ENCODE results near the gene SOWAHB.

SOWAHB gene

DNA sequence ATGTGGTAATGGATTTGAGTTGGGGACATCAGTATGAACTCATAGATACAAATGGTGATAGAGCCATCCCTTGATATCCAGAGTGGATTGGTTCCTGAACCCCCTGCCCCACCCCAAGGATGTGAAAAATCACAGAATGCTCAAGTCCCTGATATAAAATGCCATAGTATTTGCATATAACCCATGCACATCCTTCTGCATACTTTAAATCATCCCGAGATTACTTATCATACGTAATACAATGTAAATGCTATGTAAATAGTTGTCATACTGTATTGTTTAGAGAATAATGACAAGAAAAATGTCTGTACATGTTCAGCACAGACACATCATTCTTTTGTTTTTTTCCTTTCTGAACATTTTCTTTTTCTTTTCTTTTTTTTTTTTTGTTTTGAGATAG, 32.7 kb upstream of the SOWAHB start:
- TF ChIP-seq, protein P1, sequence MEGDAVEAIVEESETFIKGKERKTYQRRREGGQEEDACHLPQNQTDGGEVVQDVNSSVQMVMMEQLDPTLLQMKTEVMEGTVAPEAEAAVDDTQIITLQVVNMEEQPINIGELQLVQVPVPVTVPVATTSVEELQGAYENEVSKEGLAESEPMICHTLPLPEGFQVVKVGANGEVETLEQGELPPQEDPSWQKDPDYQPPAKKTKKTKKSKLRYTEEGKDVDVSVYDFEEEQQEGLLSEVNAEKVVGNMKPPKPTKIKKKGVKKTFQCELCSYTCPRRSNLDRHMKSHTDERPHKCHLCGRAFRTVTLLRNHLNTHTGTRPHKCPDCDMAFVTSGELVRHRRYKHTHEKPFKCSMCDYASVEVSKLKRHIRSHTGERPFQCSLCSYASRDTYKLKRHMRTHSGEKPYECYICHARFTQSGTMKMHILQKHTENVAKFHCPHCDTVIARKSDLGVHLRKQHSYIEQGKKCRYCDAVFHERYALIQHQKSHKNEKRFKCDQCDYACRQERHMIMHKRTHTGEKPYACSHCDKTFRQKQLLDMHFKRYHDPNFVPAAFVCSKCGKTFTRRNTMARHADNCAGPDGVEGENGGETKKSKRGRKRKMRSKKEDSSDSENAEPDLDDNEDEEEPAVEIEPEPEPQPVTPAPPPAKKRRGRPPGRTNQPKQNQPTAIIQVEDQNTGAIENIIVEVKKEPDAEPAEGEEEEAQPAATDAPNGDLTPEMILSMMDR (IDR thresholded peaks at IDR 0.05), result no peak

DNA sequence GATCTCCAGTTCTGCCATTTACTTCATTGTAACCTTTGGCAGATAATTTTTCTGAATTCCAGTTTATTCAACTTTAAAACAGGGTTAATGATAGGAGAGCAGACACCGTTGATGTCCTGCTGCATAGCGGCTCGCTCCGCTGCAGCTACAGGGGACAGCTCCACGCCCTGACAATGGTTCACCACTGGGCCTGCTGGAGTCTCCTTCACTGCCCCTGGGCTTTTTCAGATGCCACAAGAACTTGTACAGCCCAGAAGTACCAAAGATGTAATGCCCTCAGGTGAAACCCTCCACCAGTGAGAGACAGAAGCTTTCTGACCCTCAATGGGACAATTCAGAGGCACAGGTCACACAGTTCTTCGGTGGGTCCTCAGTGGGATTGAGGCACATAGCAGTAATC, 28.9 kb upstream of the SOWAHB start:
- TF ChIP-seq, protein P1 (IDR thresholded peaks at IDR 0.05), result no peak

DNA sequence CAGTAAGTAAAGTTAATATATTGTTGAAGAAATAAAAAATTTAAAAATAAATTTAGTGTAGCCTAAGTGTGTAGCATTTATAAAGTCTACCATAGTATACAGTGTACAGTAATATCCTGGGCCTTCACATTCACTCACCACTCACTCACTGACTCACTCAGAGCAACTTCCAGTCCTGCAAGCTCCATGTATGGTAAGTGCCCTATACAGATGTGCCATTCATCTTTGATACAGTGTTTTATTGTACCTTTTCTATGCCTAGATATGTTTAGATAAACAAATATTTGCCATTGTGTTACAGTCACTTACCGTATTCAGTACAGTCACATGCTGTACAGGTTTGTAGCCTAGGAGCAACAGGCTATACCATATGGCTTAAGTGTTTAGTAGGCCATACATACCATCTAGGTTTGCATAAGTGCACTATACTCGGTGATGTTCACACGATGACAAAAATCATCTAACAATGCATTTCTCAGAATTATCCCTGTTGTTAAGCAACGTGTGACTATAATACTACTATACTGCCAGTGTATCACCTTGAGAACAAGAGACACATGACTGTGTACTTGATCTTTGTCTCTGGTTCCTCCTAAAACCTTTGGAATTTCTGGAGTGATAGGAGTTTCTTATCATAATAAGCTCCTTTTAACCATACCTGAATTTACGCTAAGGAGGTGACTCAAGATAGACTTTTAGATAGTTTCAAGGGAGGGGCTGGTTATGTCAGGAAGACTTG, 25.8 kb upstream of the SOWAHB start:
- TF ChIP-seq, protein P1 (IDR thresholded peaks at IDR 0.05), result no peak

GRCh38 chr4:76920715-76921114, 22.8 kb upstream of the SOWAHB start:
- TF ChIP-seq, protein P1 (IDR thresholded peaks at IDR 0.05), result no peak

GRCh38 chr4:76909711-76910110, 11.8 kb upstream of the SOWAHB start:
- TF ChIP-seq, protein P1 (IDR thresholded peaks at IDR 0.05), result no peak

DNA sequence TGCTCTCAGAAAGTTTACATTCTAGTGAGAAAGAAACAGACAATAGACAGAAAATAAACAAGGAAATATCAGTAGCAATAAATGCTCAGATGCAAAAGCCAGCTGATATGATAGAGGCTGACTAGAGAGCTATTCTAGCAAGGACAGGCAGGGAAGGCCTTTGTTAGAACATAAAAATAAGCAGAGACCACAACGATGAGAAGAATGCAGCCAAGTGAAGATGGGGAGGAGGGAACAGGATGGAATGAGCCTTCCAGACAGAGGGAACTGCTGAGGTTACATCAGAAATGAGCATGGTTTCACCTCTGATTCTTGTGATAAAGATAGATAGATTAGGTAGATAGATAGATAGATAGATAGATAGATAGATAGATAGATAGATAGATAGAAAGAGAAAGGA, 7.6 kb upstream of the SOWAHB start:
- TF ChIP-seq, protein P1 (IDR thresholded peaks at IDR 0.05), result no peak

GRCh38 chr4:76904646-76905190, 6.8 kb upstream of the SOWAHB start:
- TF ChIP-seq, protein P1 (IDR thresholded peaks at IDR 0.05), result no peak
